ENCODE results near the gene DDX1. TPM values are rescaled to one million over a fixed set of nuclear protein-coding genes. Genes with fewer than 3 reads are reported as not detected.

Gene DDX1
- total and polyA plus RNA-seq, 2 experiments from 2014 or later: 99.9 to 102 TPM

DNA sequence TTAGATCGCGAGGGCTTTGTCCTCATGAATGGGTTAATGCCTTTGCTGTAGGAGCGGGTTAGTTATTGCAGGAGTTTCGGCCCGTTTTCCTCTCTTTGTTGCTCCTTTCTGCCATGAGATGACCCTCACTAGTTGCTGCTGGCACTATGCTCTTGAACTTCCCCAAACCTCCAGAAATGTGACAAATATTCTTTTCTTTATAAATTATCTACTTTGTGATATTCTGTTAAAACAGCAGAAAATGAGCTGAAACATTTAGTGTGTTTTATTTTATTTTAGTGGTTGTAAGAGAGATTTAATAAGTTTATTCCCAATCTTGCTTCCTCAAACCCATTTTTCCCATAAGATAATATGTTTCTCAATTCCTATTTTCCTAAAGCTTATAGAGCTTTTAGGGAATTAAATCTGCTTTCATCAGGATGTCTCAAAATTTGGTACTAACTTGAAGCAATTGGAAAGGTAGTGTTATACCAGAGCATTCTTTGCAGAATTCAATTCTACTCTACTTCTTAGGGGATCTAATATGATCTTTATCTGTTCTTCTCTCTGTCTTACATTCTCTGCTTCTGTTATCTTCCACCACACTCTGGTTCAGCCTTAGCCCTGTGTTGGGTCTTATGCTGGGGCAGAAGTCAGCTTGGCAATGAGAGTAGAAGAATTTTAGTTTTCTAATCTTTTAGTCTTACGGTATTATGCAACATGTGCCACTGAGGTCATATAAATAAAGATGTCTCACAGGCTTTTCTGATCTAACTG is 23.1 kb downstream of the DDX1 start (continued):
- TF ChIP-seq, protein P1, sequence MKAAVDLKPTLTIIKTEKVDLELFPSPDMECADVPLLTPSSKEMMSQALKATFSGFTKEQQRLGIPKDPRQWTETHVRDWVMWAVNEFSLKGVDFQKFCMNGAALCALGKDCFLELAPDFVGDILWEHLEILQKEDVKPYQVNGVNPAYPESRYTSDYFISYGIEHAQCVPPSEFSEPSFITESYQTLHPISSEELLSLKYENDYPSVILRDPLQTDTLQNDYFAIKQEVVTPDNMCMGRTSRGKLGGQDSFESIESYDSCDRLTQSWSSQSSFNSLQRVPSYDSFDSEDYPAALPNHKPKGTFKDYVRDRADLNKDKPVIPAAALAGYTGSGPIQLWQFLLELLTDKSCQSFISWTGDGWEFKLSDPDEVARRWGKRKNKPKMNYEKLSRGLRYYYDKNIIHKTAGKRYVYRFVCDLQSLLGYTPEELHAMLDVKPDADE (IDR thresholded peaks at IDR 0.05): no peak
- no peak for TF ChIP-seq EZH2 (IDR thresholded peaks at IDR 0.05; ENCODE audit: low read depth, unreplicated experiment)

DNA sequence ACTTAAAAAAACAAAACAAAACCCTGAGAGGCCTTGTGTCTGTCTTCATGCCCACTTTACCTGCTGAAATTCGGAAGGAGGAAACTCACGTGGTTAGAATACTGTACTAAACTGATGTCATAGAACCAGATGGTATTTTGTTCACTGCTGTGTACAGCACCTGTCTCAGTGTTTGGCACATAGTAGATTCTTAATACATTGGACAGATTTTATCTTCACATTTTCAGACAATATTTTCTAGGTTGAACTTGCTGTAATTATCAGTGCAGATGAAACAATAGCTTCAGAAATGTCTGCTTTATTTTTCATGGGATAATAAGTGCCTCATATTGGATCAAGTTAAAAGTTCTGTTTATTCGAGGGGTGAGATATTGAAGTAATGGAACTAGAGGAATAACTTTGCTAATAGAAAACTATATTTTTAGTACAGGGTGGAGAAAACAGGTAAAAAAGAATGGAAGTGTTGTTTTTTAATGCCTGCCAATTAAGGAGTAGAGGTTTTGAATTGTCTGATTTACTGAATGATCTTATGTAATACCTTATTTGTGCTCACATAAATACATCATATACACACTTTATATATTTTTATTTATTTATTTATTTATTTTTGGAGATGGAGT is 23.7 kb downstream of the DDX1 start:
- ATAC-seq: no peak
- no peak overlapping the region for H3K4me3 Mint-ChIP-seq
- H3K79me2 ChIP-seq (replicated peaks; ENCODE audit: insufficient read depth): 0 out of 2 replicates have a peak, but pooled peaks cover 4% of the 10 kb centered on the region
- H3F3A ChIP-seq (replicated peaks; ENCODE audit: low read depth): no peaks in the 10 kb centered on the region
- no peak overlapping the region for H3K4me3 ChIP-seq
- peaks cover 47% of the 10 kb centered on the region for H3K36me3 Mint-ChIP-seq (ENCODE audit: low read depth)
- no peaks in the 10 kb centered on the region for H3K27me3 ChIP-seq (ENCODE audit: insufficient read depth)
- no peak overlapping the region for H3K27ac Mint-ChIP-seq
- H3K36me3 ChIP-seq (ENCODE audit: insufficient read depth): peaks cover 31% of the 10 kb centered on the region
- DNase-seq (ENCODE audit: low spot score): no peak
- no peak overlapping the region for H3K4me2 ChIP-seq
- H3K9me2 ChIP-seq (ENCODE audit: insufficient read depth): no peaks in the 10 kb centered on the region
- peaks cover 8% of the 10 kb centered on the region; the same call in 2 of the 3 replicates for H3K9me3 Mint-ChIP-seq
- H3K4me1 Mint-ChIP-seq: no peaks in the 10 kb centered on the region
- H3K27me3 Mint-ChIP-seq (ENCODE audit: insufficient read depth, low read depth, poor library complexity): no peaks in the 10 kb centered on the region
- no peak overlapping the region for H3K27ac ChIP-seq (ENCODE audit: low read depth)
- no peaks in the 10 kb centered on the region; the same call in 1 of the 2 replicates for H4K20me1 ChIP-seq (replicated peaks; ENCODE audit: insufficient read depth)
- H3K4me1 ChIP-seq (ENCODE audit: insufficient read depth): no peaks in the 10 kb centered on the region
- no peak overlapping the region for H2AFZ ChIP-seq
- TF ChIP-seq, protein P1 (IDR thresholded peaks at IDR 0.05): no peak
- TF ChIP-seq POLR2AphosphoS5 (IDR thresholded peaks at IDR 0.05; ENCODE audit: low read depth) (no peak), STAT1 (IDR thresholded peaks at IDR 0.05; ENCODE audit: unreplicated experiment) (no peak), NANOG (IDR thresholded peaks at IDR 0.05; ENCODE audit: borderline replicate concordance) (no peak)
- TF ChIP-seq, protein P2, sequence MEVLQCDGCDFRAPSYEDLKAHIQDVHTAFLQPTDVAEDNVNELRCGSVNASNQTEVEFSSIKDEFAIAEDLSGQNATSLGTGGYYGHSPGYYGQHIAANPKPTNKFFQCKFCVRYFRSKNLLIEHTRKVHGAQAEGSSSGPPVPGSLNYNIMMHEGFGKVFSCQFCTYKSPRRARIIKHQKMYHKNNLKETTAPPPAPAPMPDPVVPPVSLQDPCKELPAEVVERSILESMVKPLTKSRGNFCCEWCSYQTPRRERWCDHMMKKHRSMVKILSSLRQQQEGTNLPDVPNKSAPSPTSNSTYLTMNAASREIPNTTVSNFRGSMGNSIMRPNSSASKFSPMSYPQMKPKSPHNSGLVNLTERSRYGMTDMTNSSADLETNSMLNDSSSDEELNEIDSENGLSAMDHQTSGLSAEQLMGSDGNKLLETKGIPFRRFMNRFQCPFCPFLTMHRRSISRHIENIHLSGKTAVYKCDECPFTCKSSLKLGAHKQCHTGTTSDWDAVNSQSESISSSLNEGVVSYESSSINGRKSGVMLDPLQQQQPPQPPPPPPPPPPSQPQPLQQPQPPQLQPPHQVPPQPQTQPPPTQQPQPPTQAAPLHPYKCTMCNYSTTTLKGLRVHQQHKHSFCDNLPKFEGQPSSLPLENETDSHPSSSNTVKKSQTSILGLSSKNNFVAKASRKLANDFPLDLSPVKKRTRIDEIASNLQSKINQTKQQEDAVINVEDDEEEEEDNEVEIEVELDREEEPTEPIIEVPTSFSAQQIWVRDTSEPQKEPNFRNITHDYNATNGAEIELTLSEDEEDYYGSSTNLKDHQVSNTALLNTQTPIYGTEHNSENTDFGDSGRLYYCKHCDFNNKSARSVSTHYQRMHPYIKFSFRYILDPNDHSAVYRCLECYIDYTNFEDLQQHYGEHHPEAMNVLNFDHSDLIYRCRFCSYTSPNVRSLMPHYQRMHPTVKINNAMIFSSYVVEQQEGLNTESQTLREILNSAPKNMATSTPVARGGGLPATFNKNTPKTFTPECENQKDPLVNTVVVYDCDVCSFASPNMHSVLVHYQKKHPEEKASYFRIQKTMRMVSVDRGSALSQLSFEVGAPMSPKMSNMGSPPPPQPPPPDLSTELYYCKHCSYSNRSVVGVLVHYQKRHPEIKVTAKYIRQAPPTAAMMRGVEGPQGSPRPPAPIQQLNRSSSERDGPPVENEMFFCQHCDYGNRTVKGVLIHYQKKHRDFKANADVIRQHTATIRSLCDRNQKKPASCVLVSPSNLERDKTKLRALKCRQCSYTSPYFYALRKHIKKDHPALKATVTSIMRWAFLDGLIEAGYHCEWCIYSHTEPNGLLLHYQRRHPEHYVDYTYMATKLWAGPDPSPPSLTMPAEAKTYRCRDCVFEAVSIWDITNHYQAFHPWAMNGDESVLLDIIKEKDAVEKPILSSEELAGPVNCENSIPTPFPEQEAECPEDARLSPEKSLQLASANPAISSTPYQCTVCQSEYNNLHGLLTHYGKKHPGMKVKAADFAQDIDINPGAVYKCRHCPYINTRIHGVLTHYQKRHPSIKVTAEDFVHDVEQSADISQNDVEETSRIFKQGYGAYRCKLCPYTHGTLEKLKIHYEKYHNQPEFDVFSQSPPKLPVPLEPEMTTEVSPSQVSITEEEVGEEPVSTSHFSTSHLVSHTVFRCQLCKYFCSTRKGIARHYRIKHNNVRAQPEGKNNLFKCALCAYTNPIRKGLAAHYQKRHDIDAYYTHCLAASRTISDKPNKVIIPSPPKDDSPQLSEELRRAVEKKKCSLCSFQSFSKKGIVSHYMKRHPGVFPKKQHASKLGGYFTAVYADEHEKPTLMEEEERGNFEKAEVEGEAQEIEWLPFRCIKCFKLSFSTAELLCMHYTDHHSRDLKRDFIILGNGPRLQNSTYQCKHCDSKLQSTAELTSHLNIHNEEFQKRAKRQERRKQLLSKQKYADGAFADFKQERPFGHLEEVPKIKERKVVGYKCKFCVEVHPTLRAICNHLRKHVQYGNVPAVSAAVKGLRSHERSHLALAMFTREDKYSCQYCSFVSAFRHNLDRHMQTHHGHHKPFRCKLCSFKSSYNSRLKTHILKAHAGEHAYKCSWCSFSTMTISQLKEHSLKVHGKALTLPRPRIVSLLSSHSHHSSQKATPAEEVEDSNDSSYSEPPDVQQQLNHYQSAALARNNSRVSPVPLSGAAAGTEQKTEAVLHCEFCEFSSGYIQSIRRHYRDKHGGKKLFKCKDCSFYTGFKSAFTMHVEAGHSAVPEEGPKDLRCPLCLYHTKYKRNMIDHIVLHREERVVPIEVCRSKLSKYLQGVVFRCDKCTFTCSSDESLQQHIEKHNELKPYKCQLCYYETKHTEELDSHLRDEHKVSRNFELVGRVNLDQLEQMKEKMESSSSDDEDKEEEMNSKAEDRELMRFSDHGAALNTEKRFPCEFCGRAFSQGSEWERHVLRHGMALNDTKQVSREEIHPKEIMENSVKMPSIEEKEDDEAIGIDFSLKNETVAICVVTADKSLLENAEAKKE (CRISPR knock-in tag; IDR thresholded peaks at IDR 0.05): no peak

Measured in GM23338 (cell line).